ENCODE results near the gene IFRD1. TPM values are rescaled to one million over a fixed set of nuclear protein-coding genes. Genes with fewer than 3 reads are reported as not detected.

IFRD1 gene
- polyA plus RNA-seq, 1 donor = 29.9 TPM

DNA sequence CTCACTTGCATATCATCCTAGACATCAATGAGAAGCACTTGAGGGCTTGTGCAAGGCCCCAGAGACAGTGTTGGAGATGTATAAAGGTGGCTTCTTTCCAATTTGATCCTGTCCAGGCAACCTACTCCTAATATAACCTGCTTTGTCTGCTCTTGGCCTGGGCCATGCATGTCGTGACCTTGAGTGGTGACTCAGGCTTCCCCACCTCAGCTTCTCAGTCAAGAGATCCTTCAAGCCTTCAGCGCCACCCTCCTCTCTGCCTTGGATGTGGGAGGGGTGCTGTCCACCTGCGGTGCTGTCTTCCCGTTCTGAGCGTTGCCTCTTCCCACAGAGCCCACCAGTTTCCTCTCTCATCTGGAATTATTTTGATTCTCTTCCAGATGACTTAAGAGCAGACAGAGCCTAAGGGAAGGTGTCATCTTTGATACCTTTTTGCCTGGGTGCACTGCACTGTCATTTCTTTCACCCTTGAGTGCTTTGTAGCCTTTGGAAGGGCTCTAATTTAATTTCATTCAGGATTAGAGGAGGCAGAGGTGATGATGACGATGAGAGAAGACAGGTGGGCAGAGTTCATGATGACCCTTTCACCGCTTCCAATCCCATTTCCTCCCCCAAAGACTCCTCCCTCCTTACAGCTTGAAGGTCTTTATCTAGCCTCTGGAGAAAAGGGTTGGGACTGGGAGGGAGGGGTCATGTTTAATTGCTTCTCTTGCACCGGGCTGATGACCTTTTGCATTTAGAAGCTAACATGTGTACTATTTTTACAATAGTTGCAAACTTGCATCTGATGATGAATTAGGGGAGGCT lies 37.4 kb downstream of the IFRD1 start:
- no peak for DNase-seq

DNA sequence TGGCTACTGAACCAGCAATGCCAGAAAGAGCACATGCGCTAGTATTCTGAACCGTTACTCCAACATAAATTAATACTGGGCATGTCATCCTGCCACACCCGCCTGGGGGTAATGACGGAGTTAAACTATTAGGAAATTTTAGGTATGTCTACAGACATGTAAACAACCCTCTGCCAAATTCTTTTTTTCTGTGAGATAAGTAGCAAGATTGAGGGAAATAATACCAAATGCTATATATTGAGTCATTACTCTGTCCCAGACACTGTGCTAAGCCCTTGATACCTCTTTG lies 37.9 kb downstream of the IFRD1 start:
- DNase-seq = no peak

DNA sequence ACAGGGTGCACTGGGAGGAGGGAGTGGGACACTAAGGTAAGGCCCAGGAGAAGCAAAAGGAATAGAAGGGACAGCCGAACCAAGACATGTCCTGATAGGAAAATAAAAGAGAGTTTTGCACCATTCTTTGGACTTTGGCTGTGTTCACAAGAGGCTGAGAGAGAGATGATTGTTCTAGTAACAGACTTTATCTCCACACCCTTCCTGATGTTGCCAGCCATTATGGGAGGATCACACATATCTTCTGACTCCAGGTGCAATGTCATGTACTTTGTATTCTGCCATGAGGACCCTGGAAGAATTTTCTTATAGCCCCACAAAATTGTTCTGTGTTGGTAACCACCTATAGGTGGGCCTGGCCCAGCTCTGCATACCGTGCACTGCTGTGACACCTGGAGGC lies 41.9 kb downstream of the IFRD1 start:
- no peak for DNase-seq

DNA sequence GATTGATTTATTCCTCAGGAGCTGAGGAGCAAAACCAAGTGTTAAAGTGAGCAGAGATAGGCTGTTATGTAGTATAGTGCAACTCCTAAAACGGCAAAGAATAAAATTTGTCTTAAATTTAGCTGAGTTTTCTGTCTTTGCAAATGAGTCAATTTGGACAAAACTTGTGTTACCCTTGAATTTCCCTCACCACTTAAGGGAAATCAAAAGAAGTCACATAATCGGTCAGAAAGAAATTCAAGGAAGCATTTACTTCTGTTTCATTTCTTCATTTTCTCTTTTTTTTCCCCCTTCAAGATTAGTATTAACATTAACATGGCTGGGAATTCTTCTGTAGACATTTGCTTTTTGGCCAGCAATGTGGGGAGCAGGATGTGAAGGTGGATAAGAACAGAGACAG lies 44.4 kb downstream of the IFRD1 start:
- no peak for DNase-seq

DNA sequence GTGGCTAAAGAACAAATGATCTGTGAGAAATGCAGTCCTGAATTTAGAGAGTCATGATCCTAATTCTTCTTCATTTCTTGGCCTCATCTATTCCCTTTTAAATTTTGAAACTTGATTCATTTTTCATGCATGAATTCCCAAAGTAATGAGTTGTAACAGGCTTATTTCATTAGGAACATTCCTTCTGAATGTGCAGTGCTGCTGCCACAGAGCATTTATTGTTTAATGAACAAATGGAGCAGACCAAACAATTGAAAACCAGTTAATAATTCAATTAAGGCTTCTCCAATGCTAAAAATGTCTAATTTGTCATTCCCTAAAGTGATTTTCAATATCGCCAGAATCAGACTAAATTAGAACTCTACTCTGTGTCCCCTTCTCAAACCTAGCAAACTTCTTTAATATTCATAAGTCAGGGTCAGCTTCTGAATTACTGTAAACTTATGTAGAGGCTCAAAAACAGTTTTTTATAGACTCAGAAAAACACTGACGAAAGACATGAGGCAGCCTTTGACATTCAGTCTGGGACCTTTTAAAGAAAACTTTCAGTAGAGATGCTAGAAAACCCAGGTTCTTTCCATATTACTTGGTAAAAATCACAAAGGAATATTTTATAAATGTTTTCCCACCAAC lies 45.0 kb downstream of the IFRD1 start:
- no peak for DNase-seq

DNA sequence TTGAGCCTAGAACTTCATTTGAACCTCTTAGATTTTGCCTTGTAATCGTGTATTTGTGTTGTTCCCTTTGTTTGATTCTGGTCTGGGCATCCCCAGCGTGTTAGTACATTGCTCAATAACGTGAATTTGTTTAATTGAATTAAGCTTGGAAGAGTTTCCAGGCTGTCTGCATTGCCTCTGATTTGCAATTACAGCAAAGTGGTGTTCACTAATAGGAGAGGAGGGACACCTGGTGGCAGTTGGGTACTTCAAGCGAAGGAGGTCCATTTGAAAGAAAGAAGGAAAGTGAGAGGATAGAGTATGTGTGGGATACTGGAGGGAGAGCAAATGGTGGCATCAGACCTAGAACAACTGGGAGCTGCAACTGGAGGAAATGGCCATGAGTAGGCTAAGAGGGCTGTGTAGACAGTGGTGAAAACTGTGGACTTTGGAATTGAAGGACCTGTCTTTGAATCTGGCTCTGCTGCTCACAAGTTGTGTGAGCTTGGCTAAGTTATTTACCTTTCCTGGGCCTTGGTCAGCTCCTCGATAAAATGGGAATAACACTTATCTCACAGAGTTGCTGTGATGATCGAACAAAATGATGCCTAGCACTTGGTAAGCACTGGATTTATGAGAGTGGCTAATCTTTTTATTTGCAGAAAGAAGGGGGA lies 45.7 kb downstream of the IFRD1 start:
- DNase-seq = peak; percentile 29

DNA sequence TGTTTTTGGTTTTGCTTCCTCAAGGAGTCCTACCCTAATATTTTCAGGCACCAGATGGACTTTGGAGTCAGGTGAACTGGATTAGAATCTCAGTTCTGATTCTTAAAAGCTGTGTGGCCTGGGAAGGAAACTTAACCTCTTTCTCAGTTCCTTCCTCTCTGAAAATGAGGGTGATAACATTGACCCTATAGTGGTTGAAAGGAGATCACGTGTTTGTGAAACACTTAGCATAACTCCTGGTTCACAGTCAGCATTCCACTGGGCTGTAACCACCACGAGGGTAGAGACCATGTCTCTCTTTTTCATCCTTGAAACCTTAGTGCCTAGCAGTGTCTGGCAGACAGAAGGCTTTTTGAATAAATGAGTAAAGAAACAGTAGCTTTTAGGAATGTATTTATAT lies 47.2 kb downstream of the IFRD1 start:
- no peak for DNase-seq

DNA sequence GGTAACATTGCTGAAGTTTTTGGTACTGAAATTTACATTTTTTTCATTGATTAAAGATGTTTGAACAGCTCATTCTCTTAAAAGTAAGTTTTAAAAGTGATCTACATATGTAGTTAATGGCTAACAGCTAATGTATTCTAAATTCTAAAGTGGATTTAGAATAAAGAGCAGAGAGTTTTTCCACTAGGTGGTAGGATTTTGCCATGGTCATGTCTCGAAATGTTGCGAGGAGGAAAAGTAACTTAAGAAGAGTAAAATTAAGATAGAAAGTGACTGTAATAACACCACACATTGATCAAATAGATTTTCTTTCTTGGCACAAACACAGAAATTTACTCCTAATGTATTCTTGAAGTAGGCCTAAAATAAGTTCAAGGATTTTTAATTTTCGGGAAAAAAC lies 50.4 kb downstream of the IFRD1 start:
- no peak for DNase-seq

DNA sequence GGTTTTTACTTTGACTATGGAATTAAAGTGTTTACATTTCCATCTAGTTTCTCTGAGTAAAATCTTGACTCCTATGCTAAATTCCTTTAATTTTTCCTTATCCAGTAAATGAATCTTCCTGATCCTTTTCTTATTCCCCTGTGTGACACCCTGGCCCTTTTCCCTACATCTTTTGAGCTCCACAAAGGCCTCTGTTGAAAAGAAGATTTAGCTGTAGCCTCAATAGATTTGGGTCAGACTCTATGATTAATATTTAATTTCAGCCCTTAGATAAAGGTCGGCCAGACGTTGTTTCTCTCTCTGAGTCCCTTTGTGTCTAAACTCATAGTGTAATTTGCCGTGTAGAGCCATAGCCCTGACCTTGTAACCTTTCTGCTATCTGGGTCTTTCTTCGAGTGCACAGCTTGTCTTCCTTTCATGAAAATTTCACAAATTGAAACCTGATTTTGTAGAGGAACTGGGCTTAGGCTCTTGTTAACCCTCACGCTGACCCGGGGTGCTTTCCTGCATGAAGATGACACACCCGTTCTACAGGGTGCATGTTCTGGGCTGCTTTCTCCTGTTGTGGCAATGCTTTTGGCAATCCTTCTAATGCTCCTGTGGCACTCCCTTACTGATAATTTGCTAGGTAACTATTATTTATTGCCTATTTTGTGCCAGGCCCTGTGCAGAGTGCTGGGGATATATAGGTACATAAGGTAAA lies 51.7 kb downstream of the IFRD1 start:
- DNase-seq = no peak

DNA sequence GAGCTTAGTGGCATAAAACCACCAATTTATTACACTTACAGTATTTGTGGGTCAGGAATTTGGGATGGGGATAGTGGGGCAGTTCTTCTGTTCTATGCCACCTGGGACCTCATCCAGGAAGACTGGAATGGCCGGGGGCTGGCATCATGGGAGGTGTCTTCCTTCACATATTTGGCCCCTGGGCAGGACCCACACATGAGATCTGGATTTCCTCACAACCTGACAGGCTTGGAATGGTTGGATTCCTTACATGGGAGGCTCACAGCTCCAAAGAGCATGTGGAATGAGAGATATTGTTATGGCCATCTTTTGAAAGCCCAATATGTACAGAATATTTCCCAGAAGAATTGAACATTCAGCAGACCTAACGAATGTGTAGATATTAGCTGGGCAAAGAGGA lies 52.4 kb downstream of the IFRD1 start:
- no peak for DNase-seq

DNA sequence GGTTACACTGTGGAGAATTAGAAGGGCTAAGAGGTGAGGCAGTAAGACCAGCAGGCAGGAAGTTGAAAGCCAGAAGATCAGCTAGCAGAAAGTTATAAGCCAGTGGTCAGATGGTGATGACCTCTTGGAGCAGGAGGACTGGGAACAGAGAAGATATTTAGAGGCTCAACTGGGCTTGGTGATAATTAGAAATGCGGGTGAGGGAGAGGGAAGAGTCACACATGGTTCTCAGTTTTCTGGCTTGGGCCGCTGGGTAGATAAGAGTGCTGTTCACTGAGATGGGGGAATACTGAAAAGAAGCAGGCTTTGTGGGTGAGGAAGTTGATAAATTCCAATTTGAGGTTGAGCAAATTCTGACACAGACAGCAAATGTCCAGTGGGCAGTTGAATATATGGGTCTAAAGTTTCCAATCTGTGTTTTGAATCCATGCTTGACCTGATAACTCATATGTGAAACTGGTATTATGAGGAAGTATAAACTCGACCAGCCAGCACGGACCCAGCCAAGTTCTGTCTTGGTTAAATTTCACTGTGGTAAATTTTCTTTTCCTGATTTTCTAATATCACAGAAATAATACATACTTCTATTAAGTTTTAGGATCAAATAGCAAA lies 53.2 kb downstream of the IFRD1 start:
- DNase-seq = no peak

DNA sequence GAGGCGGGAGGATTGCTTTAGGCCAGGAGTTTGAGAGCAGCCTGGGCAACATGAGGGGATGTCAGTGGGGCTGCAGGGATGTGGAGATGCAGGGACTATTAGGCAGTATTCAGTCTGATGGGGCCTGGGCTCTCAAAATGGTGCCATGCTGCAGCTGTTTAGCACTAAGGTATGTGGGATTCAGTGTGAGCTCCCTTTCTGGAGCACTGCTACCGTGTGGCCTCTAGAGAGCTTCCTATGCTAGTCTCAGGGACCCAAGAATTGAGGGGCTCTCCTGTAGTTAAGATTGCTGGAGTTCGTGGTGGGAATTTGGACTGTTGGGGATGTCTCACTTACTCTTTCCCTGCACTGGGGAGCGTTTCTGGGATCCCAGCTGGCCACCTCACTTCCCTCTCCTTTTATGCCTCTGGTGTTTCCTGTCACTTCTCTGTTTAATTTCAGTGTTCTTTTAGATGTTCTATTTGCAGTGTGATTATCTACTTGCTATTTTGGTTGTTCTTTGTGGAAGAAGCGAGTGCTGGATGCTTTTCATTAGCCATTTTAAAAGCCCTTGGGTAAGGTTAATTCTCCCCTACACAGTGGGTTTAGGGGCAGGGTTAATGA lies 53.9 kb downstream of the IFRD1 start:
- no peak for DNase-seq

DNA sequence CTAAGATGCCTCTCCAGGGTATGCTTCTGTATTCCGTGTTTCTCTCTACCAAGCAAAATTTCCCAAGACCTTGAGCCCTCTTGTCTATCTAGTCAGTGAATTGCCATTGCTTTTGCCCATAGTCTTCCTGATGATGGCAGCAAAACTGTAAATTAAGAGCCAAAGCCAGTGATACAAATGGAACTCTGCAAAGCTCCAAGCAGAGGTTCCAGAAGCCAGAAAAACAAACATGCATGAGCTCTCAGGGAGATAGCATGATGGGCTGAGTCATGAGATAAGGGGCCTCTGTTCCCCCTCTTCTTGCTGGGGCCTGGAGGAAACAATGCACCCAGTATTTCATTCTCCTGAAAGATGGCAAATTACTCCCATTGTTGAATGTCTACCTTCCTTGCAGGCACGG lies 55.2 kb downstream of the IFRD1 start:
- no peak for DNase-seq

DNA sequence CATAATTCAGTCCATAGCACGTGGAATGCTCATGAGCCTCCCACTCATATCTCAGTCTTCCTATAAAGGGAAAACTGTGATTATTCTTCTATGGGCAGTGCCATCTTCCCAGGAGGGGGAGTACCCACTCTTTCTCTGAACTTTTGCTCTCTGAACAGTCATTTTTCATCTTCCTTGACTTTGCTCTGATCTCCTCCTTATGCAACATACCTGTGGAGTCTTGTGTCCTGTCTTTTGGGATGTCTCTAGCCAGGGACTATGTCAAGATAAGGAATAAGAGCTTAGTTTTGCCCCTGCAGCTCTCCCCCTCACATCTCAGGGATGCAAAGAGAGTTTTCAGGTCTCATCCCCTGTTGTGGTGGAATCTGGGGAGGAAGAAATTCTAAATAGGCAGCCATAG lies 58.1 kb downstream of the IFRD1 start:
- no peak for DNase-seq

DNA sequence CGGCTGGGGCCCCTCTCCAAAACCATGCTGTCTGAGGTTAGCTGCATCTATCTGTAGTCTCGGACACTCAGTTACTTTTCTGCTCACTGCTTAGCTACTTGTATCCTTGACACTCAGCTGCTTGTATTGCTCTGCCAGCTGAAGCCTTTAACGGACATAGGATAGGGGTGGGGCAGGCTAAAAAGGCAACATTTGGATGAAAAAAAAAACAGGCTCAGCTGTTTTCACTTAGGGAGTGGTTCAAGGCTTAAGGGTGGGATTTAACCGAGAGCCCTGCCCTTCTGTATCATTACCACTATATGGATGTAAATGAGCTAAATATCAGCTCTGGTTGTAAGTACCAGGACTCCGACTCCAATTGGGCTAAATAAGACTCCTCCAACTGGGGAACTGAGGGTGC lies 59.1 kb downstream of the IFRD1 start:
- DNase-seq = peak; percentile 29

DNA sequence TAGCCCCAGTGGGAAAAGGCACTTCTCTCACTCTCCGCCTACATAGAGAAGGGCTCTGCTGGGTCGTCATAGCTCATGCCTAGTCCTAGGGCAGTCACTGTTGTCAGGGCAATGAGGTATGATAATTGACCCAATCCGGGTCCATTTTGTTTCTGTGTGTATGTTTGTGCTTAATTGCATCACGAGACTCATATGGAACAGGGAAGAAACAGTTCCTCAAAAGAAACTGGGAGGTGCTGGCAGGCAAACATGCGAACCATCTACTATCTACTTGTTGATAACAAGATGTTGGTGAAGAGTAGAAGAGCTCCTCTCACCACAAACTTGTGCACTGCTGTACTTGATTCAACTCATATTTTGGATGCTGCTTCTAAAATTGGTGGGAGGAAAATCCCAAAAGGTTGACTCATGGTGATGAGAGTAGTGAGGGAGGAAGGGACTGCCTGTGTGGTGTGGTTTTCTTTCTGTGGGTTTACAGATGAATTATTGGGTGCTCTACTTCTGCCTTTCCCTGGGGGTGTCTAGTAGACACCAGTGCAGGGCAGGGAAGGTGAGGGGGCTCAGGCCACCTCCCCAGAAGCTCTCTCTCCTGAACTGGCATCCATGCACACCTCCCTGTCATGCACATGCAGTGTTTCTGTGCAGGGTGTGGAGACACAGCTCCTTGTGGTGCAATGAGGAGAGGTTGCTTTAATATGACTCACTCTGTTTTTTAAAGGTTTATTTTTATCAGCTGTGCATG lies 59.9 kb downstream of the IFRD1 start:
- DNase-seq = no peak

DNA sequence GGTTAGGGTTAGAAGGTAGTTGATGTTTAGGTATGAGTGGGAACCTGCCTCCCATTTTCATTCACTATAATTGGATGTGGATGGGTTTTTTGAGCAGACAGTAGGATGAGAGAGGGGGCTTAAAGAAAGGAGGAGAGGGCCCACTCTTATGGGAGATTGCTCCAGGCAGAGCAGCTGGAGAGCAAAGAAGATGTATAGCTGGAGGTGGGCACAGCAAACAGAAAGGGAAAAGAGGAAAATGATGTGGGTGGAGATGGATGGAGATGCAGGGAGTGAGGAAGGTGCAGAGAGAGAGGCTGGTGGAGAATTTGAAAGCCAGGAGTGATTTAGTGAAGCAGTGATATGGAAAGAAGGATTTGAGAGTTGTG lies 60.5 kb downstream of the IFRD1 start:
- DNase-seq = no peak

DNA sequence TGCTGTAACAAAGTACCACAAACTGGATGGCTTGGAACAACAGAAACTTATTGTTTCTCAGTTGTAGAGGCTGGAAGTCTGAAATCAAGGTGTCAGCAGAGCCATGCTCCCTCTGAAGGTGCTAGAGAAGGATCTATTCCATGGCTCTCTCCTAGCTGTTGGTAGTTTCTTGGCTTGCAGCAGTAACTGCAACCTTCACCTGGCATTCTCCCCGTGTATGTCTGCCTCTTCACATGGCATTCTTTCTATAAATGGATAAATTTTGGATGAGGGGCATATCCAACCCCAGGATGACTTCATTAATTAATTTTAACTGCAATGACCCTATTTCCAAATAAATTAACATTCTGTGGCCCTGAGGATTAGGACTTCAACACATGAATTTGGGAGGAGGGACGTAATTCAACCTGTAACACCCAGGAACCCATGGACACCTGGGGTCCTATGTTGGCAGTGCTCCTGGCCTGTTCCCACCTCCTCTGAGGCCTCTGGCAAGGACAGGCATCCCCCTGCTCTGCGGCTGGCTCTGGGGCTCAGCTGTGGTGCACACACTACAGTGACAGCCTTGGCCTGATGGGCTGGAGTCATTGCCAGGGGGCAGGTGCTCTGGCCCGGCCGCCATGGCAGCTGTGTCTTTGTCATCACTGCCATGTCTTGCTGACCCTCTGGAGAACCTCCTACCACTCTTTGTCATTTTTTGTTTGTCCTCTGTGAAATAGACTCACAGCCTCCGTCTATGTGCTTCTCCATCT lies 61.4 kb downstream of the IFRD1 start:
- DNase-seq = no peak

DNA sequence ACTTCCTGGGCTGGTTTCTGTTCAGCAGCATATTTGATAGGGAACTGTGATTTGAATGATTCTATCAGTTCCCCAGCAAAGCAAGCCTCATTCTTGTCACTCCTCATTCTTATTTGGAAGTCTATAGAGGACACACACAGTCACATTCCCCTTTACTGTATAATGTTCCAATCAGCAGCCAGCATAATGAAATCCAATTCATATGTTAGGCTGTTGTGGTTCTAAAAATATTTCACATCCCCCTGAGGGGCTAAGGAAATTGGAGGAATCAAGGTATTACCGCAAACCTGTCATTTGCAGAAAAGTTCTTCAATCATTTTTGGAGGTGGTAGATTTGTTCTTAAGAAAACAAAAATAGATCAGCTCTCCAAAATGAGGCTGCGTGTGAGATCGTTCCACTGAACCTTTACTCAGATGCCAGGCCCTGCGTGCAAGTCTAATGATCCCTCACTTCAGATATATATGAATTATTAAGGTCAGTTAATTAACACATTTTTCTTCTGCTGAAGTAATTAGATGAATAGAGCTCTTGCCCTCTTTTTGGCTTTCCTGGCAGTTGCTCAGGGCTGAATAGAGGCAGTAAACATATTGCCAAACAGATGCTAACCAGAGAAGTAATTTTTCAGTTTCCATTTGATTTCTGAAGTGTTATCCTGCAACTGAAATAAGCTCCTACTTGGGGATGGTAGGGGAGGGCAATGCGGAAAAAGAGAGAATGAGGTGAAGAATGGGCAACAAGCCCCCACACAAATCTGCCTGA lies 62.4 kb downstream of the IFRD1 start:
- no peak for DNase-seq

DNA sequence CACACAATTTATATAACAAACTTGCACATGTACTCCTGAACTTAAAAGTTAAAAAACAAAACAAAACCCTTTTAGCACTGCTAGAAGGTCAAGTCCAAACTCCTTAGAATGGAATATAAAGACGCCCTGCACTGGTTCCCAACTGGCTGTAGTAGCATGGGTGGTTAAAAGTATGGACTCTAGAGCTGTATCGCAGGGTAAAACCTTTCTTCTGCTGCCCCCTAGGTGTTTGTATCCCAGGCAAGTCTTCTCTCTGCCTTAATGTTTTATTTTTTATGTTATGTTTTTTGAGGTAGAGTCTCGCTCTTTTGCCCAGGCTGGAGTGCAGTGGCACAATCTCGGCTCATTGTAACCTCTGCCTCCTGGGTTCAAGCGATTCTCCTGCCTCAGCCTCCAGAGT lies 65.7 kb downstream of the IFRD1 start:
- DNase-seq = no peak

Measured in hindlimb muscle (tissue), 1 donor.